RWPE1 (cell line): ENCODE data around the gene ZNF195.
"Not testable (repeated sequence)": the region's sequence is repeated elsewhere in the genome, so short reads cannot be mapped to it uniquely, and the experiment has no call there.

Experiments
- CTCF ChIA-PET: fragments of 350-600 bp; sonication (Branson Sonifier 250); formaldehyde crosslinking; extraction: SDS; loops from one replicate; lab custom pipeline; 2021; lab: Yijun Ruan, JAX
- POLR2A ChIA-PET: fragments of 400-600 bp; formaldehyde crosslinking; extraction: SDS; loops from one replicate; lab custom pipeline; 2020; ENCODE audit warnings: antibody characterized with exemption; ENCODE audit not compliant: low non-redundant PET; lab: Yijun Ruan, JAX
- DNase-seq: peaks from one replicate; pipeline ENCODE4 v3.0.0; 2012; ENCODE audit warnings: low spot score
- H3K27ac ChIP-seq: fragments of 450-650 bp; 2 replicates; pipeline ENCODE4 v1.5.1; 2017
- TF ChIP-seq, protein P1 (sequence below): fragments of 450-650 bp; conservative IDR thresholded peaks from 2 replicates; pipeline ENCODE4 v1.5.1; 2017; ENCODE audit warnings: low read depth, mild to moderate bottlenecking

The ZNF195 gene

GRCh38 chr11:3344327-3345174 lies 34.4 kb downstream of the ZNF195 start:
- no peak overlapping the region for H3K27ac ChIP-seq
- CTCF ChIA-PET = interaction anchor here (0.6 kb wide), 1 partner anchor 438 kb away, joined by 3 read pairs; no protein-coding TSS in a partner anchor
- POLR2A ChIA-PET = no interaction called here
- no peak for DNase-seq
- TF ChIP-seq, protein P1, sequence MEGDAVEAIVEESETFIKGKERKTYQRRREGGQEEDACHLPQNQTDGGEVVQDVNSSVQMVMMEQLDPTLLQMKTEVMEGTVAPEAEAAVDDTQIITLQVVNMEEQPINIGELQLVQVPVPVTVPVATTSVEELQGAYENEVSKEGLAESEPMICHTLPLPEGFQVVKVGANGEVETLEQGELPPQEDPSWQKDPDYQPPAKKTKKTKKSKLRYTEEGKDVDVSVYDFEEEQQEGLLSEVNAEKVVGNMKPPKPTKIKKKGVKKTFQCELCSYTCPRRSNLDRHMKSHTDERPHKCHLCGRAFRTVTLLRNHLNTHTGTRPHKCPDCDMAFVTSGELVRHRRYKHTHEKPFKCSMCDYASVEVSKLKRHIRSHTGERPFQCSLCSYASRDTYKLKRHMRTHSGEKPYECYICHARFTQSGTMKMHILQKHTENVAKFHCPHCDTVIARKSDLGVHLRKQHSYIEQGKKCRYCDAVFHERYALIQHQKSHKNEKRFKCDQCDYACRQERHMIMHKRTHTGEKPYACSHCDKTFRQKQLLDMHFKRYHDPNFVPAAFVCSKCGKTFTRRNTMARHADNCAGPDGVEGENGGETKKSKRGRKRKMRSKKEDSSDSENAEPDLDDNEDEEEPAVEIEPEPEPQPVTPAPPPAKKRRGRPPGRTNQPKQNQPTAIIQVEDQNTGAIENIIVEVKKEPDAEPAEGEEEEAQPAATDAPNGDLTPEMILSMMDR = no peak

DNA sequence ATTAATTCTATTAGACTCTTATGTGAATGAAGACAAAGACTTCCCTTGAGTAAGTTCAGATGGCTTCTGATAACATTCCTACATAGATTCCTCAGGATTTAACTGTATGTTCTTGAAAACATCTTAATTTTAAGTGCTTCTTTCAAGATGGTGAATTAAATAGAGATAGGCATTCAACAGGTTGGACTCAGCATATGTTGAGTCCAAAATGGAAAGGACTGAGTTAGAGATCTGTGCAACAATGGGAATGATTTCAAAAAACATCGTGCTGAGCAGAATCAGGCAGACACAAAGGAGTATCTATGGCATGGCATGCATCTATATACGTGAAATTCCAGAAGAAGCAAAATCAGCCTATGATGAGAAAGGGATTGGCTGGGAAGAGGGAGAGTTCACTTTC lies 36.2 kb downstream of the ZNF195 start:
- CTCF ChIA-PET = no interaction called here
- TF ChIP-seq, protein P1 = no peak
- POLR2A ChIA-PET = no interaction called here
- no peak overlapping the region for H3K27ac ChIP-seq
- no peak for DNase-seq

GRCh38 chr11:3341298-3341697 lies 37.6 kb downstream of the ZNF195 start:
- POLR2A ChIA-PET = no interaction called here
- no peak overlapping the region for H3K27ac ChIP-seq
- CTCF ChIA-PET = interaction anchor here (0.9 to 1.7 kb wide), 2 partner anchors 12 to 67 kb away, joined by 3 to 7 read pairs; no protein-coding TSS in a partner anchor
- TF ChIP-seq, protein P1 = peak; percentile 45
- peak; percentile 24 for DNase-seq

DNA sequence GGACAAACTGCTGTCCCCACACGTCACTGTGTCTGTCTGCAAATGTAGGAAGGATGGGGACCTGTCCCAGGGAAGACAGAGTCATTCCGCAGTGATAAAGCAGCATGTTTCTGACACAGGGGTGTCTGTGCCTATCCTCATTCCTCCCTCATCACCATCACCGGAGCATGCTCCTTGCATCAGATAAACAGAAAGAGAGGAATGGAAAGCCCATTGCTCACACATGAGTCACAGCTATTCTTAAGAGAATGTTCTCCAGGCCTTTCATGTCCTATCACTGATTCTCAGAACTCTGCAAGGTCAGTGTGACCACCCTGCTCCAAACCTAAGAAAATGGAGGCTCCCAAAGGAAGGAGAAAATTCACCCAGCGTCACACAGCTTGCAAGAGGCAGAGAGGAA lies 38.9 kb downstream of the ZNF195 start:
- TF ChIP-seq, protein P1 = no peak
- POLR2A ChIA-PET = no interaction called here
- DNase-seq = peak; percentile 42
- CTCF ChIA-PET = interaction anchor here (0.5 to 1.7 kb wide), 3 partner anchors 69 to 261 kb away, joined by 4 to 7 read pairs (median 4); no protein-coding TSS in a partner anchor
- H3K27ac ChIP-seq = no peak overlapping the region

- ChIA-PET CTCF (no interaction called here), POLR2A (no interaction called here)
- TF ChIP-seq, protein P1 = no peak
- no peak for DNase-seq
- no peak overlapping the region for H3K27ac ChIP-seq
Measured at GRCh38 chr11:3339340-3339624, 39.7 kb downstream of the ZNF195 start.

DNA sequence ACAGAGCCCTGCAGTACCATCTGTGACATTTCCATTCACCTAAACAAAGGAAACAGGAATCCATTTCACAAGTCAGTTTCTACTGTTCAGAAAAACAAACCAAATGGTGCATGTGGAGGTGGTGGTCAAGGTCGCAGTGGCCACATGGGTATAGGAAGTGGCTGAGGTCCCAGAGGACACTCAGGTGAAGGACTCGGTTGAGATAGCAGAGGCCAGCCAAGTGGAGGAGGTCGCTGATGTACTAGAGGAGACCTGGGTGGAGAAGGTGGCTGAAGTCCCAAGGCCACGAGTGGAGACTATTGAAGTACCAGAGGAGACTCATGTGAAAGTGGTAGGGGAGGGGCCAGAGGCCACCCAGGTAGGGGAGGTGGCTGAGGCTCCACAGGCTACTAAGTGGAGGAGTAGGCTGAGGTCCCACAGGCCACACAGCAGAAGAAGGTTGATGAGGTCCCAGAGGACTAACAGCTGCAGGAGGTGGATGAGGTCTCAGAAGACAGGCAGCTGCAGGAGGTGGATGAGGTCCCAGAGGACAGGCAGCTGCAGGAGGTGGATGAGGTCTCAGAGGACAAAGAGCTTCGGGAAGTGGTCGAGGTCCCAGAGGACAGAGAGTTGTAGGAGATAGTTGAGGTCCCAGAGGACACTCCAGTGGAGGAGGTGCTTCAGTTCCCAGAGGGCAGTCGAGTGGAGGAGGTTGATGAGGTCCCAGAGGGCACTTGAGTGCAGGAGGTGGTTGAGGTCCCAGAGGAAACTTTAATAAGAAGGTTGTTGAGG lies 40.2 kb downstream of the ZNF195 start:
- TF ChIP-seq, protein P1 = no peak
- H3K27ac ChIP-seq = no peak overlapping the region
- ChIA-PET POLR2A (no interaction called here), CTCF (no interaction called here)
- no peak for DNase-seq

DNA sequence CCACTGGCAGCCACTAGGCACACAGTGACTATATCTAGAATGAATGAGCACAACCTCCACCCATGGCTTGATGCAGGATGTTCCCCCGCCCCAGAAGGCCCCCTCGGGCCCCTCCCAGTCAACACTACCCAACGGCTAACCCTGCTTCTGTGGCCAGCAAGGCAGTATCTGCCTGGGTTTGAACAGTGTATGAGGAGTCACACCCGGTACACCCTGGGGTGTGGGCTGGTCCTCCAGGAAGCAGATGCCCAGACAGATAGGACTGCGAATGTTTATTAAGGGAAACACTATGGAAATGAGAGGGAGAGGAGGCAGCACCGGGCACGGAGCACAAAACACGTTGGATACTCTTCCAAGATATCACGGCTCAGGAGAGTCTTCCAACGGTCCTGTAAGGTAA lies 42.5 kb downstream of the ZNF195 start:
- POLR2A ChIA-PET, CTCF ChIA-PET, H3K27ac ChIP-seq, DNase-seq: not testable (repeated sequence)

DNA sequence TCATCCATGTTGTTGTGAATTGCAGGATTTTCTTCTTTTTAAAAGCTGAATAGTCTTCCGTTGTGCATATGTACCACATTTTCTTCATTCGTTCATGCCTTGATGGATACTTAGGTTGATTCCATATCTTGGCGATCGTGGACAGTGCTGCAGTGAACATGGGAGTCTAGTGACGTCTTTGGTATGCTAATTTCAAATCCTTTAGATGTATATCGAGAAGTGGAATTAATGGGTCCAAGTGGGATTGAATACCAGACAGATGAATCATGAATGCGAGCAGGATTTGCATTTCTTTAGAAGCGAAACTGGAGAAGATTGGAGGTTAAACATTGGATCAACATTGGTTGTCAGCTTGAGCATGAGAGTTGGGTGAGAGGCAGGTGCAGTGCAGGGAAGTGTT lies 45.8 kb downstream of the ZNF195 start:
- CTCF ChIA-PET, POLR2A ChIA-PET, DNase-seq, H3K27ac ChIP-seq: not testable (repeated sequence)

- CTCF ChIA-PET, H3K27ac ChIP-seq, POLR2A ChIA-PET, DNase-seq: not testable (repeated sequence)
Measured at GRCh38 chr11:3331078-3331477, 47.9 kb downstream of the ZNF195 start.

GRCh38 chr11:3330064-3330463 lies 48.9 kb downstream of the ZNF195 start:
- H3K27ac ChIP-seq, CTCF ChIA-PET, POLR2A ChIA-PET, DNase-seq: not testable (repeated sequence)
